ENCODE measurements around the gene ADAT2.

DNA sequence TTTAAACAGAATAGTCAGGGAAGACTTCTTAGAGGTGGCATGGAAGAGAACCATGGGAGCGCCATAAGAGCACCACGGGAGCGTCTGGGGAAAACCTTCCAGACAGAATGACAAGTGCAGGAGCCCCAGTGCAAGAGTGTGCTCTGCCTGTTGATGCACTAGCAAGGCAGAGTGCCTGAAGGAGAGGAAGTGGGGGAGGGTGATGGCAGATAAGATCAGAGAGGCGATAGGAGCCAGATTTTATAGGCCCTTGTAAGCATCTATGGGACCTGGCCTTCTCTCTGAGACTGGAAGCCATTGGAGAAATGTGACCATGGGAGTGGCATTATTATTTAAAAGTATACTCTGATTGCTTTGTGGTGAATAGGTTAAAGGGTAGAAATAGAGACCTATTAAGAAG, 47.9 kb upstream of the ADAT2 start:
- TF ChIP-seq, protein P1, sequence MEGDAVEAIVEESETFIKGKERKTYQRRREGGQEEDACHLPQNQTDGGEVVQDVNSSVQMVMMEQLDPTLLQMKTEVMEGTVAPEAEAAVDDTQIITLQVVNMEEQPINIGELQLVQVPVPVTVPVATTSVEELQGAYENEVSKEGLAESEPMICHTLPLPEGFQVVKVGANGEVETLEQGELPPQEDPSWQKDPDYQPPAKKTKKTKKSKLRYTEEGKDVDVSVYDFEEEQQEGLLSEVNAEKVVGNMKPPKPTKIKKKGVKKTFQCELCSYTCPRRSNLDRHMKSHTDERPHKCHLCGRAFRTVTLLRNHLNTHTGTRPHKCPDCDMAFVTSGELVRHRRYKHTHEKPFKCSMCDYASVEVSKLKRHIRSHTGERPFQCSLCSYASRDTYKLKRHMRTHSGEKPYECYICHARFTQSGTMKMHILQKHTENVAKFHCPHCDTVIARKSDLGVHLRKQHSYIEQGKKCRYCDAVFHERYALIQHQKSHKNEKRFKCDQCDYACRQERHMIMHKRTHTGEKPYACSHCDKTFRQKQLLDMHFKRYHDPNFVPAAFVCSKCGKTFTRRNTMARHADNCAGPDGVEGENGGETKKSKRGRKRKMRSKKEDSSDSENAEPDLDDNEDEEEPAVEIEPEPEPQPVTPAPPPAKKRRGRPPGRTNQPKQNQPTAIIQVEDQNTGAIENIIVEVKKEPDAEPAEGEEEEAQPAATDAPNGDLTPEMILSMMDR (conservative IDR thresholded peaks at IDR 0.05; ENCODE audit: low read depth, low read length) = no peak
- TF ChIP-seq POLR2A (IDR thresholded peaks at IDR 0.05; ENCODE audit: low read depth, low read length) = no peak
- no peak for TF ChIP-seq CEBPB (IDR thresholded peaks at IDR 0.05; ENCODE audit: low read depth, low read length)
- no peak for TF ChIP-seq RAD21 (IDR thresholded peaks at IDR 0.05; ENCODE audit: low read length)
